ENCODE results near the gene CATSPERB. TPM values are rescaled to one million over a fixed set of nuclear protein-coding genes. Genes with fewer than 3 reads are reported as not detected.
"Not testable (repeated sequence)": the region's sequence is repeated elsewhere in the genome, so short reads cannot be mapped to it uniquely, and the experiment has no call there.

CATSPERB gene
- total and polyA plus RNA-seq, 2 donors, result 0.30 to 3.6 TPM

GRCh38 chr14:91607322-91608047 is 124.4 kb downstream of the CATSPERB start:
- no peak overlapping the region for H3K27ac ChIP-seq (ENCODE audit: low read depth)
- no peak for DNase-seq (ENCODE audit: extremely low spot score)
- no peak overlapping the region for H3K4me3 ChIP-seq (ENCODE audit: low read depth, low read length)
- no peaks in the 10 kb centered on the region for H3K4me1 ChIP-seq (ENCODE audit: insufficient read depth)
- 69% methylated on average over 9 of the region's 9 CpGs for WGBS
- H3K36me3 ChIP-seq (ENCODE audit: insufficient read depth), result no peaks in the 10 kb centered on the region

DNA sequence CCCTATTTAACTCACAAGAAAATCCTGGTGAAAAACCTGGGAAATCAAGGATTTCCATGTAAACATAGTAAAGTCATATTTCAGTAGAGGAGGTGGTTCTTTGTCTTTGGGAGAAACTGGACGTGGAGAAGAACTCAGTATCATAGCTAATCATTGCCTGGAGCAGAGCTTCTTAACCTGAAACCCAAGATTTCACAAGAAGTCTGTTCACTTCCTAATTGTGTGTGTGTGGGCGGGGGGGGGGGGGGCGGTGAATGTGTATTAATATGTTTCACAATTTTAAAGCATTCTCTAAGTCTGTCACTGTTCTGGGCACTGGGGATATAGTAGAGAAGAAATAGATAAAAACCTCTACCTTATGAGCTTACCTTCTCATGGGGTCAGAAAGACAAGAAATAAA is 125.0 kb downstream of the CATSPERB start:
- Histone ChIP-seq H3K4me1 (ENCODE audit: insufficient read depth) (no peaks in the 10 kb centered on the region), H3K4me3 (ENCODE audit: low read depth, low read length) (no peak overlapping the region), H3K27ac (ENCODE audit: low read depth) (no peak overlapping the region), H3K36me3 (ENCODE audit: insufficient read depth) (no peaks in the 10 kb centered on the region)
- 63% methylated on average over 3 of the region's 3 CpGs for WGBS
- DNase-seq (ENCODE audit: extremely low spot score), result no peak

DNA sequence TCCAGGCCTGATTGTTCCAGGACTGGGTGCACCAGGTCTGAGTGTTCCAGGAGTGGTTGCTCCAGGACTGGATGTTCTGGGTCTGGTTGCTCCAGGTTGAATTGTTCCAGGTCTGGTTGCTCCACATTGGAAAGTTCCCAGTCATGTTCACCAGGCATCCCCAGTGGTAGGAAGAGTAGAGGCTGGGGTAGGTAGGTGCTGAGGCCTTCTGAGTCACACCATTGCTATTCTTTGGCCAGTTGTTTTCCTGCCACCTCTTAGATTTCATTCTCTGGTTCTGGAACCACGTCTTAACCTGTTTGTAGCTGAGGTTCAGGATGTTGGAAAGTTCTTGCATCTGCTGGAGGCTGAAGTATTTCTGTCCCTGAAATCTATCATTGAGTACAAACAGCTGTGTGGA is 127.3 kb downstream of the CATSPERB start:
- H3K36me3 ChIP-seq (ENCODE audit: insufficient read depth); H3K4me3 ChIP-seq (ENCODE audit: low read depth, low read length); H3K27ac ChIP-seq (ENCODE audit: low read depth); DNase-seq (ENCODE audit: extremely low spot score); H3K4me1 ChIP-seq (ENCODE audit: insufficient read depth): not testable (repeated sequence)
- WGBS, result 67% methylated on average over 1 of the region's 1 CpG

DNA sequence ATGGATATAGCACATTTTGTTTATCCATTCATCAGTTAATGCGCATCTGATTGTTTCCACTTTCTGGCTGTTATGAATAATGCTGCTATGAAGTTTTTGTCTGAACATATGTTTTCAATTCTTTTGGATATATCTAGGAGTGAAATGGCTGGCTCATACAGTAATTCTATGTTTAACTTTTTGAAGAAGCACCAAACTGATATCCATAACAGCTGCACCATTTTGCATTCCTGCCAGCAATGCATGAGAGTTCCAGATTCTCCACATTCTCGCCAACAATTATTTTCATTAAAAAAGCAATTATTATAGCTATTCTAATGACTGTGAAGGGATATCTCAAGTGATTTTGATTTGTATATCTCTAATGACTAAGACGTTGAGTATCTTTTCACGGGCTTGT is 131.9 kb downstream of the CATSPERB start:
- no peak overlapping the region for H3K27ac ChIP-seq (ENCODE audit: low read depth)
- no peaks in the 10 kb centered on the region for H3K36me3 ChIP-seq (ENCODE audit: insufficient read depth)
- no peak for DNase-seq (ENCODE audit: extremely low spot score)
- 37% methylated on average over 4 of the region's 4 CpGs for WGBS
- no peaks in the 10 kb centered on the region for H3K4me1 ChIP-seq (ENCODE audit: insufficient read depth)
- H3K4me3 ChIP-seq (ENCODE audit: low read depth, low read length), result no peak overlapping the region

DNA sequence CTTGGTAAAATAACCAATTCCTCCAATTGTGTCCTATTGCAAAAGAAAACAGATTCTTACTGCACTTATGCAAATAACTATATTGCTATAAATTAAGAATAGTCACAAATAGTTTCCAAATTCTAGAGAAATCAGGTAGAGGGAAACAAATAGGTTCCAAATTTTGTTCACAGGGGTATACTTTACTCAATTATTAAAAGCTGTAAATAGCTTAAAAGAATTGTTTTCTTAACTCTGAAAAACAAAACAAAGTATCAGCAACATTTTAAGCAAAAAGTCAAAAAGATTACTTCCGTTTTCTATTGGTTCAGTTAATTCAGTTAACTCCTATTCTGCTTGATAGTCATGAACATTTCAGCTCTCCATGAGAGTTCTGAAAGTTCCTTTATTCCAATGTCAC is 136.2 kb downstream of the CATSPERB start:
- no peak overlapping the region for H3K4me3 ChIP-seq (ENCODE audit: low read depth, low read length)
- no peak for DNase-seq (ENCODE audit: extremely low spot score)
- WGBS, result 85% methylated on average over 1 of the region's 1 CpG
- H3K27ac ChIP-seq (ENCODE audit: low read depth), result no peak overlapping the region
- no peaks in the 10 kb centered on the region for H3K36me3 ChIP-seq (ENCODE audit: insufficient read depth)
- no peaks in the 10 kb centered on the region for H3K4me1 ChIP-seq (ENCODE audit: insufficient read depth)

- not testable (repeated sequence) for DNase-seq (ENCODE audit: extremely low spot score); H3K27ac ChIP-seq (ENCODE audit: low read depth)
- WGBS, result 96% methylated on average over 2 of the region's 2 CpGs
These were observed 137.9 kb downstream of the CATSPERB start for GRCh38 chr14:91593957-91594356.

GRCh38 chr14:91586410-91586809 is 145.5 kb downstream of the CATSPERB start:
- Histone ChIP-seq H3K4me1 (ENCODE audit: insufficient read depth) (no peaks in the 10 kb centered on the region), H3K36me3 (ENCODE audit: insufficient read depth) (no peaks in the 10 kb centered on the region), H3K4me3 (ENCODE audit: low read depth, low read length) (no peak overlapping the region), H3K27ac (ENCODE audit: low read depth) (no peak overlapping the region)
- DNase-seq (ENCODE audit: extremely low spot score), result no peak
- 30% methylated on average over 1 of the region's 1 CpG for WGBS

More at GRCh38 chr14:91593957-91594356, 137.9 kb downstream of the CATSPERB start:
- H3K36me3 ChIP-seq (ENCODE audit: insufficient read depth); H3K4me1 ChIP-seq (ENCODE audit: insufficient read depth); H3K4me3 ChIP-seq (ENCODE audit: low read depth, low read length): not testable (repeated sequence)

DNA sequence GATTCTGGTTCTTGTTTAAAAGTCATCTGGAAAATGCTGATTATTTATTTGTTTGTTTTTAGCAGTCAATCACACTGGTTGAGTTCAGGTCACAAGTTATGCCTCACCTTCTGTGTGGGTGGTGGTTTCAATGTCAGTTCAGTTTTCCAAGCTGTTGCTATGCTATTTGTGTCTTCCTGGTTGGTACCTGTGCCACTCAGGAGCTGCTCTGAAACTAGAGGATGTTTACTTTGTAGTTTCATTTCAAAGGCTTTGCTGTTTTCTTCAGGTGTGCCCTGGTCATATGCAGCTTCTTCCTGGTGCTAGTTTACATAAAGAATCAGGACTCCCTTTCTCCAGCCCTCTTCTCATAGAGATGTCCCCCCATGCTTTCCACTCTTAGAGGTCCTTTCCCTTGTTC is 146.0 kb downstream of the CATSPERB start:
- DNase-seq (ENCODE audit: extremely low spot score), result no peak
- Histone ChIP-seq H3K36me3 (ENCODE audit: insufficient read depth) (no peaks in the 10 kb centered on the region), H3K4me3 (ENCODE audit: low read depth, low read length) (no peak overlapping the region), H3K4me1 (ENCODE audit: insufficient read depth) (no peaks in the 10 kb centered on the region), H3K27ac (ENCODE audit: low read depth) (no peak overlapping the region)

- no peaks in the 10 kb centered on the region for H3K36me3 ChIP-seq (ENCODE audit: insufficient read depth)
- 85% methylated on average over 3 of the region's 3 CpGs for WGBS
- H3K4me3 ChIP-seq (ENCODE audit: low read depth, low read length), result no peak overlapping the region
- H3K4me1 ChIP-seq (ENCODE audit: insufficient read depth), result no peaks in the 10 kb centered on the region
- DNase-seq (ENCODE audit: extremely low spot score), result no peak
- H3K27ac ChIP-seq (ENCODE audit: low read depth), result no peak overlapping the region
These were observed 149.1 kb downstream of the CATSPERB start for GRCh38 chr14:91582761-91583160.

GRCh38 chr14:91580876-91581577 is 150.9 kb downstream of the CATSPERB start:
- H3K36me3 ChIP-seq (ENCODE audit: insufficient read depth), result no peaks in the 10 kb centered on the region
- H3K4me1 ChIP-seq (ENCODE audit: insufficient read depth), result no peaks in the 10 kb centered on the region
- no peak for DNase-seq (ENCODE audit: extremely low spot score)
- WGBS, result 41% methylated on average over 8 of the region's 8 CpGs
- no peak overlapping the region for H3K4me3 ChIP-seq (ENCODE audit: low read depth, low read length)
- H3K27ac ChIP-seq (ENCODE audit: low read depth), result no peak overlapping the region

DNA sequence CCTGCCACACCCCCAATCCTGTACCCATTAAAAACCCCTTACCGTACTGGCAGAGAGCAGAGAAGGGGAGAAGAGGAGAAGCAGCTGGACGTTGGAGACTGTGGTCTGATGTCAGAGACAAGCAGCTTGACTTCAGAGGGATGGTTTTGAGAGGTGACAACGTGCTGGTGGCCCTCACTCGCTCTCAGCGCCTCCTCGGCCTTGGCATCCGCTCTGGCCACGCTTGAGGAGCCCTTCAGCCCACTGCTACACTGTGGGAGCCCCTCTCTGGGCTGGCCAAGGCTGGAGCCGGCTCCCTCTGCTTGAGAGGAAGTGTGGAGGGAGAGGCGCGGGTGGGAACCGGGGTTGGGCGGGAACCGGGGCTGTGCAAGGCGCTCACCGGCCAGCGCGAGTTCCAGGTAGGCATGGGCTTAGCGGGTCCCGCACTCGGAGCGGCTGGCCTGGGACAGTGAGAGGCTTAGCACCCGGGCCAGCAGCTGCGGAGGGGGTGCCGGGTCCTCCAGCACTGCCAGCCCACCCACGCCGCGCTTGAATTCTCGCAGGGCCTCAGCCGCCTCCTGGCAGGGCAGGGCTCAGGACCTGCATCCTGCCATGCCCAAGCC is 154.2 kb downstream of the CATSPERB start:
- no peak for DNase-seq (ENCODE audit: extremely low spot score)
- no peaks in the 10 kb centered on the region for H3K4me1 ChIP-seq (ENCODE audit: insufficient read depth)
- 92% methylated on average over 29 of the region's 30 CpGs for WGBS

GRCh38 chr14:91575469-91576208 is 156.2 kb downstream of the CATSPERB start:
- Histone ChIP-seq H3K36me3 (ENCODE audit: insufficient read depth) (no peaks in the 10 kb centered on the region), H3K4me1 (ENCODE audit: insufficient read depth) (no peaks in the 10 kb centered on the region), H3K4me3 (ENCODE audit: low read depth, low read length) (no peak overlapping the region), H3K27ac (ENCODE audit: low read depth) (no peak overlapping the region)
- WGBS, result 62% methylated on average over 13 of the region's 13 CpGs
- no peak for DNase-seq (ENCODE audit: extremely low spot score)

More for the DNA sequence above, 154.2 kb downstream of the CATSPERB start:
- Histone ChIP-seq H3K27ac (ENCODE audit: low read depth) (no peak overlapping the region), H3K4me3 (ENCODE audit: low read depth, low read length) (no peak overlapping the region), H3K36me3 (ENCODE audit: insufficient read depth) (no peaks in the 10 kb centered on the region)

- 2% methylated on average over 59 of the region's 59 CpGs for WGBS
- Histone ChIP-seq H3K27ac (ENCODE audit: low read depth) (no peak overlapping the region), H3K4me3 (ENCODE audit: low read depth, low read length) (peak overlapping the region; percentile 34), H3K4me1 (ENCODE audit: insufficient read depth) (no peaks in the 10 kb centered on the region), H3K36me3 (ENCODE audit: insufficient read depth) (no peaks in the 10 kb centered on the region)
- no peak for DNase-seq (ENCODE audit: extremely low spot score)
These were observed 157.7 kb downstream of the CATSPERB start for GRCh38 chr14:91573894-91574837.
